ENCODE results near the gene PRPF31. TPM values are rescaled to one million over a fixed set of nuclear protein-coding genes. Genes with fewer than 3 reads are reported as not detected.

The PRPF31 gene
- total RNA-seq, 1 donor from 2014 or later = 39.5 TPM

DNA sequence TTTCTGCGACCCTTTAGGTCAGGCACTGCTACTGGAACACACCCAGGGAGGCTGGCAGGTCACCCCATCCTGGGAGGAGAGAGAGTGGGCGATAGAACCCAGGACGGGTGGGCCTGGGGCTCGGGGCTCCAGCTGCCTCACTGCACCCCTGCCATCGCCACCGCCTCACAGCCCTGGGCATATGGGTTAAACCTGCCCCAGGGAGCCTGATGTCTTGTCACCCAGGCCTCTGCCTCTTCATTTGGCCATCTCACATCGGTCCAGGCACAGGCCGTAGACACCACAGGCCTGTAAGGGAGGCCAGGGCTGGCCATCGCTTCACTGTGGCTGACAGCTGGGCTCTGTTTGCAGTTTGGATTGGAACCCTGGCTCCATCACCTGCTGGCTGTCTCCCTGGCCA, 10.2 kb downstream of the PRPF31 start:
- TF ChIP-seq, protein P1, sequence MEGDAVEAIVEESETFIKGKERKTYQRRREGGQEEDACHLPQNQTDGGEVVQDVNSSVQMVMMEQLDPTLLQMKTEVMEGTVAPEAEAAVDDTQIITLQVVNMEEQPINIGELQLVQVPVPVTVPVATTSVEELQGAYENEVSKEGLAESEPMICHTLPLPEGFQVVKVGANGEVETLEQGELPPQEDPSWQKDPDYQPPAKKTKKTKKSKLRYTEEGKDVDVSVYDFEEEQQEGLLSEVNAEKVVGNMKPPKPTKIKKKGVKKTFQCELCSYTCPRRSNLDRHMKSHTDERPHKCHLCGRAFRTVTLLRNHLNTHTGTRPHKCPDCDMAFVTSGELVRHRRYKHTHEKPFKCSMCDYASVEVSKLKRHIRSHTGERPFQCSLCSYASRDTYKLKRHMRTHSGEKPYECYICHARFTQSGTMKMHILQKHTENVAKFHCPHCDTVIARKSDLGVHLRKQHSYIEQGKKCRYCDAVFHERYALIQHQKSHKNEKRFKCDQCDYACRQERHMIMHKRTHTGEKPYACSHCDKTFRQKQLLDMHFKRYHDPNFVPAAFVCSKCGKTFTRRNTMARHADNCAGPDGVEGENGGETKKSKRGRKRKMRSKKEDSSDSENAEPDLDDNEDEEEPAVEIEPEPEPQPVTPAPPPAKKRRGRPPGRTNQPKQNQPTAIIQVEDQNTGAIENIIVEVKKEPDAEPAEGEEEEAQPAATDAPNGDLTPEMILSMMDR (IDR thresholded peaks at IDR 0.05; ENCODE audit: borderline replicate concordance) = no peak
- no peaks in the 10 kb centered on the region for H3K9me3 ChIP-seq (replicated peaks)
- intact Hi-C loops (cut with micrococcal nuclease) = no loop called here
- DNase-seq = no peak
- no peaks in the 10 kb centered on the region for H3K27me3 ChIP-seq (ENCODE audit: low read depth)
- no peaks in the 10 kb centered on the region for H3K4me1 ChIP-seq
- H3K4me3 ChIP-seq = no peak overlapping the region
- H3K36me3 ChIP-seq = peaks cover 91% of the 10 kb centered on the region
- no peak overlapping the region for H3K27ac ChIP-seq (replicated peaks)

DNA sequence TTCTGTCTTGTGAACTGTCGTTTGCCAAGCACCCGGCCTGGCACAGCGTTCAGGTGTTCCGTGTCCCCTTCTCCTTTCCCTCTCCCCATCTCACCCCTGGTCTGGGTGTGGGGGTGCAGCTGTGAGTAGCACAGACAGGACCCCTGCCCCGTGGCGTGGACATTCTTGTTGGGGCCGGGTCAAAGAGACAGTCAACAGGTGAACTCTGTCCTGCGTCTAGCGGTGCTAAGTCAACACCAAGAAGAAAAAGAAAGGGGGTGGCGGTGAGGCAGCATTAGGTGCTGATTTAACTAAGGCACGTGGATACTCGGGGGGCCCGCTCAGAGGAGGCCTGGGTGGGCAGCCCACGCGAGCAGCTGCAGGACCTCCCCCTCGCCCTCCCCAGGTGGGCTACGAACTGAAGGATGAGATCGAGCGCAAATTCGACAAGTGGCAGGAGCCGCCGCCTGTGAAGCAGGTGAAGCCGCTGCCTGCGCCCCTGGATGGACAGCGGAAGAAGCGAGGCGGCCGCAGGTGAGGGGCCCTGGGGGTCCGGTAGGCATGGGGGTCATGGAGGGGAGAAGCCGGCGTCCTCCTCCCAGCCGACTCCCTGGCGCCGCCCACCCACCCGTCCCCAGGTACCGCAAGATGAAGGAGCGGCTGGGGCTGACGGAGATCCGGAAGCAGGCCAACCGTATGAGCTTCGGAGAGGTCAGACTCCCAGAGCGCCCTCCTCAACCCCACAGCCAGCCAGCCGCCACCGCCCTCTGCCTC, 12.3 kb downstream of the PRPF31 start:
- no peak overlapping the region for H3K27ac ChIP-seq (replicated peaks)
- no peak overlapping the region for H3K4me3 ChIP-seq
- no peak for DNase-seq
- TF ChIP-seq, protein P1 (IDR thresholded peaks at IDR 0.05; ENCODE audit: borderline replicate concordance) = no peak
- H3K36me3 ChIP-seq = peaks cover 85% of the 10 kb centered on the region
- intact Hi-C loops (cut with micrococcal nuclease) = no loop called here
- H3K4me1 ChIP-seq = no peaks in the 10 kb centered on the region
- no peaks in the 10 kb centered on the region for H3K27me3 ChIP-seq (ENCODE audit: low read depth)
- no peaks in the 10 kb centered on the region for H3K9me3 ChIP-seq (replicated peaks)

DNA sequence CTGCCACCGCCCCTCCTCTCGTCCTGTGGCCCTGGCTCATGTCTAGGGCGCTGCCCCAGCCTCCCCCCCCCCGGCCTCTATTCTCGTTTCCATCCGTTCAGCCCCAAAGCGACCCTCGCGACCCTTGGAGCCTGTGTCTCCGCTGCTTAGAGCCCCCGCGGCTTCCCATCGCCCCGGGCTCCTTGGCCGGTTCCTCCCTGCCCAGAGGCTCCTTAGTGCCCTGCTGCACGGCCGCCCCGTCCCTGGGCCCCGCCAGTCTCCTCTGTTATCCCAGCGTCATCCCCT, 12.8 kb downstream of the PRPF31 start:
- intact Hi-C loops (cut with micrococcal nuclease) = no loop called here
- Histone ChIP-seq H3K27ac (replicated peaks) (no peak overlapping the region), H3K4me1 (no peaks in the 10 kb centered on the region), H3K27me3 (ENCODE audit: low read depth) (no peaks in the 10 kb centered on the region), H3K36me3 (peaks cover 80% of the 10 kb centered on the region), H3K4me3 (no peak overlapping the region), H3K9me3 (replicated peaks) (no peaks in the 10 kb centered on the region)
- TF ChIP-seq, protein P1 (IDR thresholded peaks at IDR 0.05; ENCODE audit: borderline replicate concordance) = no peak
- DNase-seq = no peak

DNA sequence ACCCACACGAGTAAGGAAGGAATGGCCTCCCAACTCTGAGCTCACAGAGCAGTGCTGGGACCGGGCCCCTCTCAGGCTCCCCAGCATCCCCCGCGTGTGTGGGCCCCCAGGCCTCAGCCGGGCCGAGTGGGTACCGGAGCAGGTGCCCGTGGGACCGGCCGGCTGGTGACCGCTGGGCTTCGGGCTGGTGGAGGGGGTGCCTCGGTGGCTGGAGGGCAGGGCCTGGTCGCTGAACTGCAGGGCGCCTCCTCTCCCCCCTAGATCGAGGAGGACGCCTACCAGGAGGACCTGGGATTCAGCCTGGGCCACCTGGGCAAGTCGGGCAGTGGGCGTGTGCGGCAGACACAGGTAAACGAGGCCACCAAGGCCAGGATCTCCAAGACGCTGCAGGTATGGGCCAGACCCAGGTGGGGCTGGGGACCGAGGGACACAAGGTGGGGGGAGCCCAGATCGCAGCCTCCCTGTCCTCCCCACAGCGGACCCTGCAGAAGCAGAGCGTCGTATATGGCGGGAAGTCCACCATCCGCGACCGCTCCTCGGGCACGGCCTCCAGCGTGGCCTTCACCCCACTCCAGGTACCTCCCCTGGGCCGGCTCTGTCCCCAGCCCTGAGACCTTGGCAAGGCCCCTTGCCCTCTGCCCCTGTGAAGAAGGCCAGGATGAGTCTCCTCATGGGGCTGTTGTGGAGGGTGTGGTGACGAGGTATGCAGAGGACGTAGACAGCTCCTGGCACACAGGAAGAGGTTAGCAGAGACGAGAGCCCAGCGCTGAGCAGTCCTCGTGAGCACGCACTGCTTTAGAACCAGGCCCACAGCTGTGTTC, 13.5 kb downstream of the PRPF31 start:
- intact Hi-C loops (cut with micrococcal nuclease) = no loop called here
- DNase-seq = no peak
- Histone ChIP-seq H3K27me3 (ENCODE audit: low read depth) (no peaks in the 10 kb centered on the region), H3K9me3 (replicated peaks) (no peaks in the 10 kb centered on the region), H3K4me3 (no peak overlapping the region), H3K27ac (replicated peaks) (no peak overlapping the region), H3K36me3 (peaks cover 74% of the 10 kb centered on the region), H3K4me1 (no peaks in the 10 kb centered on the region)
- TF ChIP-seq, protein P1 (IDR thresholded peaks at IDR 0.05; ENCODE audit: borderline replicate concordance) = no peak

DNA sequence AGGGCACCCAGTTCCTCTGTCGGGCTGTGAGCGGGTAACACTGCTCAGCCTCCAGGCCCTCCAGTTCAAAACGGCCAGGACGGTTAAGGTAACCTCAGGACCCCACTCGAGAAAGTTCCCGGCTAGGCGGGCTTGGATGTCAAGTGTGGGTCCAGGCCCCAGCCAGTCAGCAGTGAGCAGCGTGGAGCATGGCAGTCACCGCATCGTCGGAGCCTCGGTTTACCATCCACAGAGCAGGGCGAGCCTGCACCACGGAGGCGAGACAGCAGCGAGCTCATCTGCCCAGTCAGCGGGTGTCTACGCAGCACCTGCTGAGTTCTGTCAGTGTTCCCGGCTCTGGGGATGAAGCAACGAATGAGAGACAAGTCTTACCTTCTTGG, 14.1 kb downstream of the PRPF31 start:
- H3K9me3 ChIP-seq (replicated peaks) = no peaks in the 10 kb centered on the region
- H3K36me3 ChIP-seq = peaks cover 68% of the 10 kb centered on the region
- DNase-seq = no peak
- intact Hi-C loops (cut with micrococcal nuclease) = no loop called here
- no peak overlapping the region for H3K27ac ChIP-seq (replicated peaks)
- no peaks in the 10 kb centered on the region for H3K4me1 ChIP-seq
- TF ChIP-seq, protein P1 (IDR thresholded peaks at IDR 0.05; ENCODE audit: borderline replicate concordance) = no peak
- H3K27me3 ChIP-seq (ENCODE audit: low read depth) = no peaks in the 10 kb centered on the region
- no peak overlapping the region for H3K4me3 ChIP-seq
